HG02981 (cell line): ENCODE measurements around the gene PRDM5.

ENCODE experiments used
- ATAC-seq: cut with Tn5 transposase; IDR thresholded peaks from one replicate; pipeline ENCODE4 v1.9.1; 2021; ENCODE audit warnings: mild to moderate bottlenecking, moderate library complexity; ENCODE audit not compliant: unreplicated experiment

PRDM5 gene

DNA sequence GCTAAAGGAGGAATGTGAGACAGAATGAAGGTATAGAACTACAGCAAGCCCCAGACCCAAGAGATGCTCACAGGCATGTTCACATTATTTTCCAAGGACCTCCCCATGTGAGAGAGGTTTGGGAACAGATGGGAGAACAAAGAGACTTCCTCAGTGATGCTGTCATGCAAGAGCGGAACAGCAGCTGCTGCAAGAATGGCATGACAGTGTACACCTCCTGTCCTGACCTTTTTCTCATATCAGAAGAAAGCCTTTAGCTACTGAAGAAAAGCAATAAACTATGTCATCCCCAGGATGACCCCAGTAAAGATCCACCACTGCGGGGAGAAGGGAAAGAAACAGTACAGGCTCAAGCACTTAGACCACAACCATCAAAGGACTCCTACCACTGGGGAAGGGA is 7.2 kb downstream of the PRDM5 start:
- no peak for ATAC-seq

DNA sequence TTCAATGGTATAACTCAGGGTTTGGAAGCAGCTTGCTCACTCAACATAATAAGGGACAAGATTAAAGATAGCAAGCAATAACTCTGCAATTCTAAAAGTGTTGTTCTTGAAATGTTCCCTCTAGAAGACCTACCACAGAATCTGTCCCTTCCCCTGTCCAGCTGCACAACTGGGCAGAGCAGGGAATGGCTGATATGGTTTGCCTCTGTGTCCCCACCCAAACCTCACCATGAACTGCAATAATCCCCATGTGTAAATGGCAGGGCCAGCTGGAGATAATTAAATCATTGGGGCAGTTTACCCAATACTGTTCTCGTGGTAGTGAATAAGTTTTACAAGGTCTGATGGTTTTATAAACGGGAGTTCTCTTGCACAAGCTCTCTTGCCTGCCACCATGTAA is 19.1 kb downstream of the PRDM5 start:
- no peak for ATAC-seq

DNA sequence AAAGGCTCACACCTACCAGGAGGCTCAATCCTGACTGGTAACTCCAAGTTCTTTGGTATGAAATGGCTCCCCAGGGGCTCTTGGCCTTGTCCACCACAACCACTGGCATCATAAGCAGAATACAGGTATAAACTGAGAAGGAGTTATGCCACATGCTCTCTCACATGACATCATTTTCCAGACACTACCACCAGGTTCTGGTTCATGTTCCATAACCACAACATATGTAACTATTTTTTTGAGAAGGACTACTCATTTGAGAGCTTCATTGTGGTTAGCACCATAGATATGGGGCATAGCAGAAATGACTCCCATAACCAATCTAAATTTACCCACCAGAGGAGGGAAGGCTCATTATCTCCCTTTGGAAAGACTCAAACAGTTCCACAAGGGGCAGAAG is 19.6 kb downstream of the PRDM5 start:
- no peak for ATAC-seq

DNA sequence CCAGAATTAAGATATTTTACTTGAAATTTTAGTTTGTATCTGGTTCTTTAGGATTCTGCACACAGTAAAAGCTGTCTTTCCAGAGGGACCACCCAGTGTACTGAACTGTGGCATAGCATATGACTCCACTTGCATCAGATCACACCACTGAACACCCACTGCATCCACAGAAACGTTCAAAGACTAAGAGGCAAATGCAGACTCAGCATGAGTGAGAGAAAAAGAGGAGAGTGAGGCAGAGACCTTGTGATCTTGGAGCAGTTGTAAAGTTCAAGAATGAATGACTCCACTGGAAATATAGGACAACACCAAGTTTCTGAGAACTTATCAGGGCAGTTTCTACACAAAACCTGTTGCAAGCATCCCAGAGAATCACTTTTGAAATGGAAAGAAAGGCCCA is 20.8 kb downstream of the PRDM5 start:
- ATAC-seq = no peak

DNA sequence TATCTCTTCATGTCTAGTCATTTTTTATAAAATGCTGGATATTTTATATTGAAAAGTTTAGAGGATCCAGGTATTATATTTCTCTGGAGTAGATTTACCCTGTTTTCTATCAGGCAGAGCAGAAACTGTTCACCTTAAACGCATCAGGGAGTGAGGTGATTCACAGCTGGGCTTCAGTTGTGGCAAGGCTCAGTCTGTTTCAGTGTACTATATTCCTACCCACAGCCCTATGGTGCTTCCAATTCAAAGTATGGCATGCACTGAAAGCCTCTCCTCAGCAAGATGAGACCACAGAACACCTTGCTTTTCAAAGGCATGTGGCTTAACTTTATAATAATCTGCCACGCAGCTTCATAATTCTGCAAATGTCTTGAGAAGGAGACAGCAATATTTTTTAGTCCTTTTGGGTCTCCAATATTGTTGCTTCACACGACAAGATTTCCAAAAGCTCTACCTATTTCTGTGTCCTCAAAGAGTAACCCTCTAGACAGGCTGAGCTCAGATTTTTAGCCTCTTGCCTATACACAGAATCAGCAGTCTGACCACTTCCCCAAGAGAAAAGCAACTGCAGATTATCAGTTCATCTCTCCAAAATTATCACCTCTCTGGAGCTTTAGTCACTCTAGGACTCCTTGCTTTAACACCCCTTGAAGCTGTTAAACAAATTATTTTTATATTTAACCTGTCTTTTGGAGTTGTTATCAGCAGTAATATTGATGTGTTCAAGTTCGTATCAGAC is 24.4 kb downstream of the PRDM5 start:
- no peak for ATAC-seq

DNA sequence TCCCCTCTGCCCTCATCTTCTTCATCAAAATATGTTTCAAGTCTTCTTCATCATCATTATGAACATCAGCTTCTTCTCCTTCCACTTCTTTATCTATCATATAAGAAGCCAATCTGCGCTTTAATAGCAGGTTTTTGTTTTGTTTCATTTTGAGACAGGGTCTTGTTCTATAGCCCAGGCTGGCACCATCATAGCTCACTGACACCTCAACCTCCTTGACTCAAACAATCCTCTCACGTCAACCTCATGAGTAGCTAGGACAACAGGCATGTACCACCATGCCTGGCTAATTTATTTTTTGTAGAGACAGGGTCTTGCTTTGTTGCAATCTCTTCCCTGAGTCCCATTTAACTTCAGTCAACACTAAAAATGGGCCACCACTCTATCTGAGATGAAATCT is 27.0 kb downstream of the PRDM5 start:
- ATAC-seq = no peak

GRCh38 chr4:120893314-120893713 is 29.2 kb downstream of the PRDM5 start:
- no peak for ATAC-seq

DNA sequence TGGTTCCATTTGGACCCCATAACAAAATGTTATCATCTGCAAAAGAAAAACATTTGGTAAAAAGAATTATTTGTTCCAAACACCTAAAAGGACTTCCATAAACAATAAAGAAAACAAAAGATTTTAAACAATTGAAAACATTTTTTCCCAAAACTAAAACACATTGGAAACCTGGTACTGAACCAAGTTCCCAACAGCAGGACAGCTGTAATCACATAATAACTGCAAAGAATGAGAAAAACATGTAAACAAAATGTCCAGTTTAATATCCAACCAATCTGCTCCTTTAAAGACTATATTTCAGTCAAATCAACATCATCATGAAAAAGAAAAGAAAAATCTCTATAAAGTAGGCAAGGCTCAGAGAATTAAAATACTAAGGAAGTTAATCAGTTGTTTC is 36.3 kb downstream of the PRDM5 start:
- no peak for ATAC-seq

DNA sequence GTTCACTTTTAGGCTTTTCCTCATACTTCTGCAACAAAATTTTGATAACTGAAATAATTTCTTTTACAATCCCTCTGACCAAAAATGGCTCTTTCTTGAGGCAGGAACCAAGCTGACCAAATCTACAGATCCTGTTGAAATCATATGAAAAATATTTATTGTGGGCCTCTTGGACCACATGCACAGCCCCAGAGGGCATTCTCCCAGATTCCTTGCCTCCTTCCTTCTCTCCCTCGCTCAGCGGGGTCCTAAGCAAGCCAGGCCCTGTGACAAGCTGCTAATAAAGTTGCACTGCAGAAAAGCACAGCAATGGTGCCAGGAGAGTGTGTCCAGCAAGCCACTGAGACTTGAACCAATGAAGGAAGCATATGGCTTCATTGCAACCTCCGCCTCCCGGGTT is 40.7 kb downstream of the PRDM5 start:
- ATAC-seq = no peak

DNA sequence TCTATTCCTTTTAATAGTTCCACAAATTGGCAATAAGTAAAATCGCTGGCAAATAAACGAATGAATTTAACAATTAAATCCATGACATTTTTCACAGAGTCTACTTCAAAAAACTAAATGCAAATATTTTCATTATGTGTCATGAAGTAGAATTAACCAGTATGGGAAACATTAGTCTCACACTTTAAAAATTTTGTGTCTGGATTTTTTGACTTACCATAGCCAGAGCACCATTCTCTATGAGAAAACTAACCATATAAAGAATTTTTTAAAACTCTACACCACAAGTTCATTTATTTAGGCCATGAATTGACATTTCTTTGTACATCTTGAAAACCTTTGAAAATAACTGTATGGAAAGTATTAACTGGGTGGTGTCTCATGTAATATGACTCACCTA is 41.2 kb downstream of the PRDM5 start:
- ATAC-seq = no peak

- ATAC-seq = no peak
Observed at GRCh38 chr4:120877021-120877420, 45.5 kb downstream of the PRDM5 start.

GRCh38 chr4:120874792-120875774 is 47.4 kb downstream of the PRDM5 start:
- no peak for ATAC-seq

DNA sequence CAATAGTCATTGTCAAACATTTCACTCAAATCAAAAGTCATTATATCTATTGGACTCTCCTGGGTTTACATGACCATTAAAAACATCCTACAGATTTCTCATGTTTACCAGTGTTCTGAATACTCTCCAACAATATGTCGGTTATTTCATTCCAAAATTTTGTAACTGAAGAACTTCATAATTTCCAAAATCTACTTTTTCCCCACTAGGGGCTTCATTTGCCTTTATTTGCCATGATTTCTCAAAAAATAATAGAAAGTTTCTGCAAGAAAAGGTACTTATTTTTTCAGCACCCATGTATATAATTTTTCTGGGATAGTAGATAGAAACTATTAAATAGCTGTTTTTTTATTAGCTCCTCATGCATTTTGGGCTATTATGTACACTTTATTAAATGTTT is 49.0 kb downstream of the PRDM5 start:
- ATAC-seq = no peak

GRCh38 chr4:120871173-120871572 is 51.4 kb downstream of the PRDM5 start:
- ATAC-seq = no peak

DNA sequence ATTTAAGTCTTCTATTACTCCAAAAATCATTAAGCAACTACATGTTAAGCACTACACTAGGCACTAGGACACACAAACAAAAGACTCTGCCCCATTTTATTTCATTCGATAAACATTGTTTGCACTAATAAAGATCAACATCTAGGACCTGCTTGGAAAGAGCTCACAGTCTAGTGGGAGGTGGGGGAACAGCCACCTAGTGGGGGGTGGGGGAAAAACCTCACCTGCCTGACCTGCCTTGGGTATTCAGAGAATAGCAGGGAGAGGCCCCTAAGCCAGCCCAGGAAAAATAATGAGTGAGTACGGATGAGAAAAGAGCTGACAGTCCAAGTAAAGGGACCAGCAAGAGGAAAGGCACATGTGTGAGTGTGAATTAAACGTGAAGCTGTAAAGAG is 52.2 kb downstream of the PRDM5 start:
- no peak for ATAC-seq

GRCh38 chr4:120869613-120870278 is 52.8 kb downstream of the PRDM5 start:
- ATAC-seq = no peak

DNA sequence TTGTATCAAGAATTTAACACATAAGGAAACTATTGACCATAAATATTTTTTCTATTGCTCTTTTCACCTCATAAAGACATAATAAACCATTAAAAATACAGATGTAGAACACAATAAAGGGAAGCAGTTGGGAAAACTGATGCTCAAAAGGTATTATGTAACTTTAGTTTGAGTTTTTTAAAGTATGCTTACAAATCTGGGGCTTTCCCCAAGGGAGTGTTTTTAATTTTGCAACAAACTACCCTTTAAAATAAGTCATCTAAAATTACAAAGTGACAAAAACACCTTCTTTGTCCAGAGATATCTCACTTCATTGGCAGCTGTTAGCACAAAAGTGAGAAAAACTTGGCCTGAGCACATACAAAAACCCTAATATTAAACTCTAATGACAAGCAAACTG is 55.0 kb downstream of the PRDM5 start:
- no peak for ATAC-seq

- ATAC-seq = no peak
Observed at GRCh38 chr4:120865985-120866384, 56.5 kb downstream of the PRDM5 start.

DNA sequence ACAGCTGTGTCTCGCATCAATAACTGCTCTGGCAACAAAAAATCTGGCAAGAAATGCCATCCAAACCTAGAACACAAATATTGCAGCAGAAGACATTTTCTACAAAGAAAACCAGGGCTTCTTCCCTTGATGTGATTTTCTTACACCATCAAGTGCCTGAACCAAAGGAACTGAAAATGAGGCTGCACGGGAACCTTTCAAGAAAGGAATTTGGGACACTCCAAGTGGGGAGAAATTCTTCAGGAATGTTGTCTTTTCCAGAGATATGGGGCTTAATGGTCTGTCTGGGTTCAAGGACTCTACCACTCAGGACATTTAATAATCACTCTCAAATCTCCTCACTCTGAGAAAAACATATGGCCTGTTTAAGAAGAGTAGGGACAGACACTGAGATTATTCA is 57.6 kb downstream of the PRDM5 start:
- ATAC-seq = no peak

DNA sequence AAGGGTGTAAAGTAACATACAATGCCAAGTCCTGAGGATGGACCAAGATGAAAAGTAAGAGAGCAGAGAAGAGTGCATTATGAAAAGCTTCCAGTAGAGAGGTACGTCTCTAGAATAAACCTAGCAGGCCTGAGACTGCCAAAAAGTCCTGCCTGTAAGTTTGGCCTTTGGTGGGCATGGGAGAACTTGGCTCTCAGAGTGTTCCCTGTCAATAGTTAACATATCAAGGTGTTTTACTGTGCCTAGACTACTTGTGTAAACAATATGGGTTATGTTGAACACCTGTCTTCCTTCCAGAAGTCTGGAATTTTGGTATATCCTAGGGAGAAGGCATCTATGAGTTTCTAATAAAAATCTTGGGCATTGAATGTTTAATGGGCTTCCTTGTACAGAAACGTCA is 60.1 kb downstream of the PRDM5 start:
- no peak for ATAC-seq

DNA sequence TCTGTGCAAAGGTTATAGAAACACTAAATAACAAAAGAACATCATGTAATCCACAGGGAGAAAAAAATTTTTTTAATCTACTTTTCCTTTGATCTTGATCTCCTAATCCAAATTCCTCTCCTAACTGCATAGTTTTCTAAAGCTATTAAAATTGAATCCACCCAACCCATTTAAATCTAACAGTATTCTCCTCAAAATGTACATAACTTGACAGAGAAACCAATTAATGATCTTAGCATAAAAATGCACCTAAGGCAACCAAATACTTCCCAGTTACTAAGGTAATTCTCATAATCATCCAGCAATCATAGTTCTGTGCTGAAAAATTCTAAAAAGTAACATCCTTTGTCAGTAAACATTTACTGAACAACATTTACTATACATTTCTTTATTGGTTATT is 60.7 kb downstream of the PRDM5 start:
- no peak for ATAC-seq

DNA sequence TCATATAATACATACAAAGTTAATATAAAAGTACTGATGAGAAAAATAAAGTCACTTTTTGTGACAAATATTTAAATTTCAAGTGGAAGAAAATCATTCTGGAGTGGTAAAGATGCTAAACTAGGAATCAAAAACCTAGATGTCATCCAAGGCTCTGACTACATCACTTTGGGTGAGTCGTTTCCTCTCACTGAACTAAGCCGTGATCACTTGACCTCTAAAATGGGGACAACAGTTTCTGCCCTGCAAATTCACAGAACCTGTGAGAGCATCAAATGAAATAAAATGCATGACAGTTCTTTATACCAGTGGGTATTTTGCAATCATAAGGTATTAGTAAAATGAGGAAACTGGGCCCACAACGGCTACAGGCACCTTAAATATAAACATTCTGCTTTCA is 63.8 kb downstream of the PRDM5 start:
- no peak for ATAC-seq
